Measurements from ENCODE around the gene TSPAN7. TPM values are rescaled to one million over a fixed set of nuclear protein-coding genes. Genes with fewer than 3 reads are reported as not detected.

The TSPAN7 gene
- total and polyA plus RNA-seq, 9 of the 15 experiments (the other 6 are each of a cell fraction or from before 2014, with no cell fraction given): 0.07 to 0.29 (median 0.12) TPM; not detected in 1

GRCh38 chrX:38607976-38608375 is 46.6 kb downstream of the TSPAN7 start:
- Histone ChIP-seq H3K9me1 (ENCODE audit: control insufficient read depth, insufficient read depth, low read length) (no peaks in the 10 kb centered on the region), H3K9ac (ENCODE audit: insufficient read depth in 1 of 2, low read depth in 2 of 2, low read length in 2 of 2) (no peak overlapping the region), H3K27ac (ENCODE audit: extremely low read depth, low read depth, low read length) (no peak overlapping the region), H3K79me2 (ENCODE audit: control insufficient read depth, insufficient read depth, low read length) (no peaks in the 10 kb centered on the region), H3K9me3 (replicated peaks; ENCODE audit: control insufficient read depth, insufficient read depth, low read depth, low read length) (no peaks in the 10 kb centered on the region), H2AFZ (ENCODE audit: low read depth, low read length) (no peak overlapping the region), H3K4me3 (no peak overlapping the region), H3K36me3 (ENCODE audit: control insufficient read depth, insufficient read depth, low read length) (no peaks in the 10 kb centered on the region), H3K4me1 (replicated peaks in 1 of 2; ENCODE audit: control insufficient read depth in 2 of 2, insufficient read depth in 2 of 2, low read length in 2 of 2) (no peaks in the 10 kb centered on the region), H4K20me1 (replicated peaks; ENCODE audit: control insufficient read depth, insufficient read depth, low read length) (no peaks in the 10 kb centered on the region), H3K27me3 (ENCODE audit: control insufficient read depth in 2 of 2, insufficient read depth in 2 of 2, low read length in 2 of 2) (no peaks in the 10 kb centered on the region), H3K4me2 (ENCODE audit: insufficient read depth, low read length) (no peak overlapping the region)
- no peak for ATAC-seq
- in situ Hi-C loops (cut with MboI): no loop called here
- DNase-seq (ENCODE audit: extremely low read depth in 1 of 4, low spot score in 3 of 4): no peak
- intact Hi-C loops (cut with micrococcal nuclease): no loop called here
- 3% methylated on average over 4 of the region's 4 CpGs for WGBS (ENCODE audit: insufficient coverage, low coverage, missing lambda C conversion rate)
- ChIA-PET POLR2A (interaction anchor here (1.3 kb wide), 1 partner anchor 11 kb away, joined by 5 read pairs; no protein-coding TSS in a partner anchor), CTCF (ENCODE audit: low intra/inter-chr PET ratio) (no interaction called here)
- no peak for FAIRE-seq
- no peak for TF ChIP-seq IFI16 (CRISPR knock-in tag; IDR thresholded peaks at IDR 0.05)
- TF ChIP-seq PYGO2 (tag; IDR thresholded peaks at IDR 0.05): no peak
- no peak for TF ChIP-seq SMARCA5 (IDR thresholded peaks at IDR 0.05)
- TF ChIP-seq LARP7 (IDR thresholded peaks at IDR 0.05): no peak
- TF ChIP-seq, protein P1, sequence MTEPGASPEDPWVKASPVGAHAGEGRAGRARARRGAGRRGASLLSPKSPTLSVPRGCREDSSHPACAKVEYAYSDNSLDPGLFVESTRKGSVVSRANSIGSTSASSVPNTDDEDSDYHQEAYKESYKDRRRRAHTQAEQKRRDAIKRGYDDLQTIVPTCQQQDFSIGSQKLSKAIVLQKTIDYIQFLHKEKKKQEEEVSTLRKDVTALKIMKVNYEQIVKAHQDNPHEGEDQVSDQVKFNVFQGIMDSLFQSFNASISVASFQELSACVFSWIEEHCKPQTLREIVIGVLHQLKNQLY (CRISPR knock-in tag; conservative IDR thresholded peaks at IDR 0.05): no peak
- no peak for TF ChIP-seq ARID4B (CRISPR knock-in tag; IDR thresholded peaks at IDR 0.05)
- TF ChIP-seq SMC3 (conservative IDR thresholded peaks at IDR 0.05; ENCODE audit: insufficient read depth, low read depth, low read length): no peak
- TF ChIP-seq MAFG (tag; conservative IDR thresholded peaks at IDR 0.05): no peak
- TF ChIP-seq FOXO4 (CRISPR knock-in tag; IDR thresholded peaks at IDR 0.05): no peak
- no peak for TF ChIP-seq ZNF224 (CRISPR knock-in tag; IDR thresholded peaks at IDR 0.05)
- no peak for TF ChIP-seq SP1 (CRISPR knock-in tag; IDR thresholded peaks at IDR 0.05)
- no peak for TF ChIP-seq ZNF740 (CRISPR knock-in tag; IDR thresholded peaks at IDR 0.05)
- no peak for TF ChIP-seq ZNF740 (tag; IDR thresholded peaks at IDR 0.05)
- TF ChIP-seq PATZ1 (CRISPR knock-in tag; IDR thresholded peaks at IDR 0.05; ENCODE audit: borderline replicate concordance): no peak
- BruUV-seq (replicated peaks): no TSS peak
